ENCODE results near the gene GAREM1.

GAREM1 gene

GRCh38 chr18:32445846-32446245, 24.8 kb downstream of the GAREM1 start:
- in situ Hi-C loops (cut with MboI; ENCODE audit: low sequenced_read_pairs) = no loop called here
- peaks cover 3% of the 10 kb centered on the region; the same call in 1 of the 2 replicates for H3K4me1 ChIP-seq
- no peak overlapping the region for H3K4me3 ChIP-seq
- DNase-seq (ENCODE audit: low spot score in 2 of 2) = no peak
- no peaks in the 10 kb centered on the region for H3K36me3 ChIP-seq (replicated peaks)
- H3K9me3 ChIP-seq = no peaks in the 10 kb centered on the region
- H3K27me3 ChIP-seq (ENCODE audit: low read depth) = no peaks in the 10 kb centered on the region

- Histone ChIP-seq H3K4me3 (no peak overlapping the region), H3K36me3 (replicated peaks) (no peaks in the 10 kb centered on the region), H3K27me3 (ENCODE audit: low read depth) (no peaks in the 10 kb centered on the region), H3K9me3 (no peaks in the 10 kb centered on the region), H3K4me1 (peaks cover 3% of the 10 kb centered on the region; the same call in 1 of the 2 replicates)
- no peak for DNase-seq (ENCODE audit: low spot score in 2 of 2)
- in situ Hi-C loops (cut with MboI; ENCODE audit: low sequenced_read_pairs) = no loop called here
These were observed 26.9 kb downstream of the GAREM1 start for GRCh38 chr18:32443706-32444215.

- in situ Hi-C loops (cut with MboI; ENCODE audit: low sequenced_read_pairs) = no loop called here
- Histone ChIP-seq H3K36me3 (replicated peaks) (no peaks in the 10 kb centered on the region), H3K9me3 (no peaks in the 10 kb centered on the region), H3K4me1 (peaks cover 3% of the 10 kb centered on the region; the same call in 1 of the 2 replicates), H3K4me3 (no peak overlapping the region), H3K27me3 (ENCODE audit: low read depth) (no peaks in the 10 kb centered on the region)
- no peak for DNase-seq (ENCODE audit: low spot score in 2 of 2)
These were observed 27.5 kb downstream of the GAREM1 start for GRCh38 chr18:32443033-32443705.

GRCh38 chr18:32442575-32442974, 28.1 kb downstream of the GAREM1 start:
- Histone ChIP-seq H3K36me3 (replicated peaks) (no peaks in the 10 kb centered on the region), H3K9me3 (no peaks in the 10 kb centered on the region), H3K27me3 (ENCODE audit: low read depth) (no peaks in the 10 kb centered on the region), H3K4me3 (no peak overlapping the region), H3K4me1 (peaks cover 3% of the 10 kb centered on the region; the same call in 1 of the 2 replicates)
- no peak for DNase-seq (ENCODE audit: low spot score in 2 of 2)
- in situ Hi-C loops (cut with MboI; ENCODE audit: low sequenced_read_pairs) = no loop called here

GRCh38 chr18:32441533-32441932, 29.1 kb downstream of the GAREM1 start:
- no peaks in the 10 kb centered on the region for H3K9me3 ChIP-seq
- H3K4me3 ChIP-seq = no peak overlapping the region
- DNase-seq (ENCODE audit: low spot score in 2 of 2) = no peak
- H3K27me3 ChIP-seq (ENCODE audit: low read depth) = no peaks in the 10 kb centered on the region
- H3K4me1 ChIP-seq = no peaks in the 10 kb centered on the region
- in situ Hi-C loops (cut with MboI; ENCODE audit: low sequenced_read_pairs) = no loop called here
- no peaks in the 10 kb centered on the region for H3K36me3 ChIP-seq (replicated peaks)

GRCh38 chr18:32440518-32440917, 30.2 kb downstream of the GAREM1 start:
- no peaks in the 10 kb centered on the region for H3K27me3 ChIP-seq (ENCODE audit: low read depth)
- H3K36me3 ChIP-seq (replicated peaks) = no peaks in the 10 kb centered on the region
- in situ Hi-C loops (cut with MboI; ENCODE audit: low sequenced_read_pairs) = no loop called here
- no peak for DNase-seq (ENCODE audit: low spot score in 2 of 2)
- H3K4me1 ChIP-seq = no peaks in the 10 kb centered on the region
- no peaks in the 10 kb centered on the region for H3K9me3 ChIP-seq
- H3K4me3 ChIP-seq = no peak overlapping the region

- no peaks in the 10 kb centered on the region for H3K36me3 ChIP-seq (replicated peaks)
- peak; percentile 31 to 38 for DNase-seq (ENCODE audit: low spot score in 2 of 2)
These were observed 30.9 kb downstream of the GAREM1 start for GRCh38 chr18:32439802-32440201.

GRCh38 chr18:32439241-32439640, 31.4 kb downstream of the GAREM1 start:
- Histone ChIP-seq H3K27me3 (ENCODE audit: low read depth) (no peaks in the 10 kb centered on the region), H3K4me1 (no peaks in the 10 kb centered on the region), H3K4me3 (no peak overlapping the region), H3K36me3 (replicated peaks) (no peaks in the 10 kb centered on the region), H3K9me3 (no peaks in the 10 kb centered on the region)
- in situ Hi-C loops (cut with MboI; ENCODE audit: low sequenced_read_pairs) = no loop called here
- no peak for DNase-seq (ENCODE audit: low spot score in 2 of 2)

More at GRCh38 chr18:32439802-32440201, 30.9 kb downstream of the GAREM1 start:
- Histone ChIP-seq H3K4me1 (no peaks in the 10 kb centered on the region), H3K4me3 (no peak overlapping the region), H3K27me3 (ENCODE audit: low read depth) (no peaks in the 10 kb centered on the region), H3K9me3 (no peaks in the 10 kb centered on the region)
- in situ Hi-C loops (cut with MboI; ENCODE audit: low sequenced_read_pairs) = no loop called here

GRCh38 chr18:32438173-32438572, 32.5 kb downstream of the GAREM1 start:
- H3K27me3 ChIP-seq (ENCODE audit: low read depth) = no peaks in the 10 kb centered on the region
- in situ Hi-C loops (cut with MboI; ENCODE audit: low sequenced_read_pairs) = no loop called here
- H3K4me1 ChIP-seq = no peaks in the 10 kb centered on the region
- DNase-seq (ENCODE audit: low spot score in 2 of 2) = no peak
- H3K36me3 ChIP-seq (replicated peaks) = no peaks in the 10 kb centered on the region
- no peak overlapping the region for H3K4me3 ChIP-seq
- H3K9me3 ChIP-seq = no peaks in the 10 kb centered on the region

- no peak overlapping the region for H3K4me3 ChIP-seq
- DNase-seq (ENCODE audit: low spot score in 2 of 2) = no peak
- no peaks in the 10 kb centered on the region for H3K27me3 ChIP-seq (ENCODE audit: low read depth)
- in situ Hi-C loops (cut with MboI; ENCODE audit: low sequenced_read_pairs) = no loop called here
- no peaks in the 10 kb centered on the region for H3K4me1 ChIP-seq
- no peaks in the 10 kb centered on the region for H3K36me3 ChIP-seq (replicated peaks)
- no peaks in the 10 kb centered on the region for H3K9me3 ChIP-seq
These were observed 33.4 kb downstream of the GAREM1 start for GRCh38 chr18:32437100-32437834.

- Histone ChIP-seq H3K9me3 (no peaks in the 10 kb centered on the region), H3K4me3 (no peak overlapping the region), H3K27me3 (ENCODE audit: low read depth) (no peaks in the 10 kb centered on the region), H3K36me3 (replicated peaks) (no peaks in the 10 kb centered on the region), H3K4me1 (no peaks in the 10 kb centered on the region)
- DNase-seq (ENCODE audit: low spot score in 2 of 2) = no peak
- in situ Hi-C loops (cut with MboI; ENCODE audit: low sequenced_read_pairs) = no loop called here
These were observed 34.8 kb downstream of the GAREM1 start for GRCh38 chr18:32435631-32436500.

GRCh38 chr18:32431753-32432152, 38.9 kb downstream of the GAREM1 start:
- in situ Hi-C loops (cut with MboI; ENCODE audit: low sequenced_read_pairs) = no loop called here
- no peak overlapping the region for H3K4me3 ChIP-seq
- no peaks in the 10 kb centered on the region; the same call in 1 of the 2 replicates for H3K4me1 ChIP-seq
- no peaks in the 10 kb centered on the region for H3K36me3 ChIP-seq (replicated peaks)
- DNase-seq (ENCODE audit: low spot score in 2 of 2) = no peak
- no peaks in the 10 kb centered on the region for H3K27me3 ChIP-seq (ENCODE audit: low read depth)
- no peaks in the 10 kb centered on the region for H3K9me3 ChIP-seq

GRCh38 chr18:32429402-32429801, 41.3 kb downstream of the GAREM1 start:
- in situ Hi-C loops (cut with MboI; ENCODE audit: low sequenced_read_pairs) = no loop called here
- Histone ChIP-seq H3K36me3 (replicated peaks) (no peaks in the 10 kb centered on the region), H3K4me3 (no peak overlapping the region), H3K4me1 (peaks cover 17% of the 10 kb centered on the region), H3K27me3 (ENCODE audit: low read depth) (no peaks in the 10 kb centered on the region), H3K9me3 (no peaks in the 10 kb centered on the region)
- no peak for DNase-seq (ENCODE audit: low spot score in 2 of 2)
